ENCODE results near the gene RBM33.
A peak's percentile ranks its signal among the peaks of the same experiment; 100 is the strongest.
"Not testable (repeated sequence)": the region's sequence is repeated elsewhere in the genome, so short reads cannot be mapped to it uniquely, and the experiment has no call there.

Gene RBM33, protein sequence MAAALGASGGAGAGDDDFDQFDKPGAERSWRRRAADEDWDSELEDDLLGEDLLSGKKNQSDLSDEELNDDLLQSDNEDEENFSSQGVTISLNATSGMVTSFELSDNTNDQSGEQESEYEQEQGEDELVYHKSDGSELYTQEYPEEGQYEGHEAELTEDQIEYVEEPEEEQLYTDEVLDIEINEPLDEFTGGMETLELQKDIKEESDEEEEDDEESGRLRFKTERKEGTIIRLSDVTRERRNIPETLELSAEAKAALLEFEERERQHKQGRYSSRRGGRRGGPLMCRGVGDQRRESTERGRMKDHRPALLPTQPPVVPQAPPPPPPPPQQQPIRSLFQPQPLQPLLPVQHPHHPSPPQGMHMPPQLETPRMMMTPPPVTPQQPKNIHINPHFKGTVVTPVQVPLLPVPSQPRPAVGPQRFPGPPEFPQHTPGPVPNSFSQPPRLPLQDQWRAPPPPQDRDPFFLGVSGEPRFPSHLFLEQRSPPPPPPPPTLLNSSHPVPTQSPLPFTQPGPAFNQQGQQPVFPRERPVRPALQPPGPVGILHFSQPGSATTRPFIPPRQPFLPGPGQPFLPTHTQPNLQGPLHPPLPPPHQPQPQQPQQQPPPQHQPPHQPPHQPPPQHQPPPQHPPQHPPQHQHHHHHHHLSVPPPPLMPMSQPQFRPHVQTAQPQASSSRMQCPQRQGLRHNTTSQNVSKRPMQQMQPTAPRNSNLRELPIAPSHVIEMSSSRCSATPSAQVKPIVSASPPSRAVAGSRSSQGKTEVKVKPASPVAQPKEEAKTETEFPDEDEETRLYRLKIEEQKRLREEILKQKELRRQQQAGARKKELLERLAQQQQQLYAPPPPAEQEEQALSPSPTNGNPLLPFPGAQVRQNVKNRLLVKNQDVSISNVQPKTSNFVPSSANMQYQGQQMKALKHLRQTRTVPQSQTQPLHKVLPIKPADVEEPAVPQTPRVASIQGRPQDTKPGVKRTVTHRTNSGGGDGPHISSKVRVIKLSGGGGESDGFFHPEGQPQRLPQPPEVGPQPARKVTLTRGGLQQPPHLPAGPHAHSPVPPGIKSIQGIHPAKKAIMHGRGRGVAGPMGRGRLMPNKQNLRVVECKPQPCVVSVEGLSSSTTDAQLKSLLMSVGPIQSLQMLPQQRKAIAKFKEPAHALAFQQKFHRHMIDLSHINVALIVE

DNA sequence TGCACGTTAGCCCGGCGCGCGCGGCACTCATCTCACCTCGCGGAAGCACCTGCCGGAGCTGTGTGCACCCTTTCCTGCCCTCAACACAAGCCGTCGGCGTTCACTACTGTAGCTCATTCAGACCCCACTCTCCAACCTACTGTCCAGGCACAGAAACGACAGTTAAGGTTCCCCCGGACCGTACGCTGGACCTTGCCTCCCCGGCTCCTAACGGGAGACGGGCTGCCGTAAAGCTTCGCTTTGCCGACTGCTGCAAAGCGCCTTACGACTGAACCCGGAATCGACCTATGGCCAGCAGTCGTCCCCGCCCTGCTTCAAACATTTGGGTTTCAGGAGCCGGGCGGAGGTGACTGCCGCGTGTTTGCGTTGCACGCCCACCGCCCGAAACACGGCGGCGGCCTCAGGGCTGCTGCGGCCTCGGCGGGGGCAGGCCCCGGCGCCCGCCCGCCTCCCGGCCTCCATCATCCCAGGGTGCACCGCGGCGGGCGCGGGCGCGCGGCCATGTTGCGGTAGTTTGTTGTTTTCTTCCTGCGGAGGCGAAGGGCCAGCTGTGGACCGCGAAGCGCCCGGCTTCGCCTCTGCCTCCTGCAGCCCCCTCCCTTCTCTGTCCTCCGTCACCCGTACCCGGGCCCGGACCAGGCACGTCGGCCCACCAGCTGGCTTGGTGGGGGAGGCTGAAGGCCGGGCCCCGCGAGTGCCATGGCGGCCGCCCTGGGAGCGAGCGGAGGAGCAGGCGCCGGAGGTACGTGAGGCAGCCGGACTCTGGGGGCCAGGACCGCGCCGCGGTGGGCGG lies at the start of gene RBM33:
TSS of gene RBM33 (plus strand) at position 484 of the 793 bp plus-strand sequence. CDS start at position 700, 216 bp downstream.
- FAIRE-seq, result no peak

DNA sequence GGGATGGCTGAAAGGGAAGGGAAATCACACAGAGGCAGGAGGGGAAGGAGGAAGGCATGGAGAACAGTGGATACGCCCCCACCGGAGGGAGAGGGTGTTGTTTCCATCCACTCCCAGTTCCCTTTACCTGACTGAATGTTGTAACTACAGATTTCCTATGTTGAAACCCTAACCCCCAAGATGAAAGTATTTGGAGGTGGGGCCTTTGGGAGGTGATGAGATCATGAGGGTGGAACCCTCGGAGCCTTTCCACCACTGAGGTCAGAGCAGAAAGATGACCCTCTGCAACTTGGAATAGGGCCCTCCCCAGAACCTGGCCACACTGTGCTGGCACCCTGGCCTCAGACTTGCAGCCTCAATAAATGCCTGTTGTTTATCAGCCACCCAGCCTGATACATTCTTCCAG lies 49.5 kb upstream of the RBM33 start:
- FAIRE-seq, result no peak

DNA sequence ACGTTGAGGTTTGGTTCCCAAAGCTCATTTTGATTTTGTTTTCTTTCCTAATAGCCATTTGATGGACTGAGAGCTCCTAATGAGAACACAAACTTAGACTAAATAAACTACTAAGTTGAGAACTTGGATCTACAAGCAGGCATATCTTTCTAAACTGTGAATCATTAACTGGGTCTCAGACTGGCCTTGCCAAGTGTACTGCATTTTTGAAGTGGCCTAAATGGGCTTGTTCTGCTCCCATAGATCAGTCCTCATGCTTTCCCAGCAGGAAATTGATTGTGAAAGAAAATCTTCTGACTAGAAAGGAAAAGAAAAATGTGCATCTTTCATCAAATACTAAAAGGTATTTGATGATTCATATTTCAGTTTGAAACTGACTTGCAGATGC lies 46.7 kb upstream of the RBM33 start:
- FAIRE-seq, result no peak

DNA sequence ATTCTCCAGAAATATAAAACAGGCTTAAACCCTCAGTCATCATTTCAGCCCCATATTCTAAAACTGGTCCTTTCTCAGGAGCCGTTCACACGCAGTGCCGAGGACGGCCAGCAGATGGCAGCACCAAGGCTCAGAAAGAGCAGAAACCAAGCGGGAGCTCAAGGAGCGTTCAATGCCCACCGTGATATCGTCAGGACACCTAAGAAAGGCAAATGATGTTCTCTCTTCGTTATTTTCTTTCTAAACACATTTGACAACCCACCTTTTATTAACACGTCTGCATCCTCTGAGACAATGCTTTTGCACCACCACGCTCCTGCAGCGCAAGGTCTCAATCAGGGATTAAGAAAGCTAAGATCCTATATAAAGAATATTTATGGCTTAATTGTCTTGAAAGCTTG lies 45.7 kb upstream of the RBM33 start:
- FAIRE-seq, result no peak

DNA sequence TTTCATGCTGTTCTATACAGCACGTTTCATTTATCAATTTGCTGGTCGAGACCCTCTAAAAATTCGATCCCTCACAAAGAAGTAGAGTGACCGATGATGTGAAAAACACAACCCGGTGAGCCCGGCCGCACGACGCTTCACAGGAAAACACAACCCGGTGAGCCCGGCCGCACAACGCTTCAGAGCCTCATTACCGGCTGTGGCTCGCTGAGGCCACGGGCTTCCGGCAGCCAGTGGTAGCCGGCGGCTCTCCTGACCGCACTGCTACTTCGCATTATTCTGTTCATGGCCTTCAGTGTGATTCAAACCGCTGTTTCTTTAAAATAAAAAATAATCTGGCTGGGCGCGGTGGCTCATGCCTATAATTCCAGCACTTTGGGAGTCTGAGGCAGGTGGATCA lies 42.3 kb upstream of the RBM33 start:
- no peak for FAIRE-seq

DNA sequence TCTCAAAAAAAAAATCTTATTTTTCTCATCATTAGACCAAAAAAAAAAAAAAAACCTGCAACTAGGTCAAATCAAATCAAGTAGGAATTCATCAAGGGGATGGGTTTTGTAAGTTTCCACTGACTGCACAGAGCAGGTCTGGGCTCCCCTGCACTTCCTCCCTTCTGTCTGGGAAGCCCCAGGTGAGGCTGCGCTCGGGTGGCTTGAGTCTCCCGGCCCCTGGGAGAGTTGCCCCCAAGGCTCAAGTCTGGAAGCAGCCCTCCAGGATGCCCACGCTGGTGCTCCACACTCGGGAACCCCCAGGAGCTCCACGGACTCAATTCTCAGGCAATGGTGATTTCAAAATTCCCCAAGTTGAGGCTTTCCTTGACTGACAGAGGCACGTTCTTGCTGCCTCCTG lies 41.7 kb upstream of the RBM33 start:
- FAIRE-seq, result no peak

DNA sequence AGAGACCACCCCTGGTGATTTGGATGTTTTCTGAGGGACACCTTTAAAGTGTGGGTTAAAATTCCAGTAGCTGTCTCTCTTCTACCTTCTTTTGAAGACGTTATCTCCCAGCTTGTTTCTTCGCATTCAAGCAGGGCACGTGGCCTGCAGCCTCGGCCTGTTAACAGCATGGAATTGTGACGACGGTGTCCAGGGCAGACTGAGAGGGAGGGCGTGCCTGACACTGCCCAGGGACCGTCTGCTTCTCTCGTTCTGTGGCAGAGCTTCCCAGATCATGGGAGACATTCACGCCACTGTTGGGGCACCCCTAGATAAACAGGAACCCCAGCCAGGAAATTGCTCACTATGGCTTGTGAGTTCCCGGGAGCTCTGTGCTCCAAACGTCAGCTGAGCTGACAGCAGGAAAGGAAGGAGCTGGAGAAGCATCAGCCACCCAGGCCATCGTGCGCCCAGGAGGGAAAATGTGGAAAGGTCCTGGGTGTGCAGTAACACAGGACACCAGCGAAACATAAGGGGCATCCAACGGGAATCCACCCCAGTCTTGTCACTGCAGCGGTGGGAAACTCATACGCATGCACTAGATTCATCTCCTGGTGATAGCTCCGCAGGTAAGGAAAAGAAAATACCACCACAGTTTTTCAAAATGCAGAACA lies 41.1 kb upstream of the RBM33 start:
- FAIRE-seq, result no peak

DNA sequence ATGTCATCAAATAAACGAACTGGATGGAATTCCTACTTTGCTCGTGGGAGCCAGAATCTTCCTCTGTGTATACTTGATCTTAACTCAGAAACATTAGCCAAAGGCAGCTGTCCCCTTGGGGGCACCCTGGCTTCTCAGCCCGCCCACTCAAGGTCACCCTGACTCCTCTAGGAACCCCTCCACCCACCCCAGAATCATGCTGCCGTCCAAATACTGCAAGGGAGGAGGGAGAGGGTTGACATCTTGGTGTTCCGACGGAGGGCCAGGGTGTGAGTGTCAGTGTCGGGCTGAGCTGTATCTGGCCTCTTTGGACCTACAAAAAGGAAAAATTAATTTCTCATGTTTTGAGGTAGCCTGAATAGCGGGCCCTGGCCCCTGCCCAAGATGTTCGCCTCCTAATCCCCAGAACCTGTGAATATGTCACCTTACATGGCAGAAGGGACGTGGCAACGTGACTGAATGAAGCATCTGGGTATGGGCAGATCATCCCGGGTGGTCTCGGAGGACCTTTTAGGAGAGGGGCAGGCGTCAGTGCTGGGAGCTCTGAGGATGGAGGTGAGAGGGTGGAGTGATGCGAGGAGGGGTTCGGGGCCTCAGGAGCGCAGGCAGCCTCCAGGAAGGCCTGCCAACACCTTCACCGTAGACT lies 40.5 kb upstream of the RBM33 start:
- FAIRE-seq, result no peak

DNA sequence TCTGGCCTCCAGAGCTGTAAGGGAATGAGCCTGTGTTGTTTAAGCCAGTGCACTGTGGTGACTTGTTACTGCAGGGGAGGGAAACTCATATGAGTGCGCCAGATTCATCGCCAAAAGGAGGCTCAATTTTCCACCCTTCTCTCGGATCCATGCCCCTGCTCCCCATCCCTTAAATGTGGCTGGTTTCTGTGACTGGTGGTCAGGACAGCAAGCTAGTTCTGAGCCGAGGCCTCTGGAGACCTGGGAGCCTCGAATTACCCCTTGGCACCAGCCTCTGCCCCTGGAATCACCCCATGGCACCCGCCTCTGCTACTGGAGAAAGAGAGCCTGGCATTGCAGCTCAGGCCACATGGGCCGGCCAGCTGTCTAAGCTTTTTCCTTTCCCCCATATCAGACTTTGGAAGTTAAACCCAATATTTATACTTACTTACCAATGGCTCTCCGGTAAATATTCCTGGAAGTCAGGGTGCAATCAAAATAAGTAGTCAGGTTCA lies 39.9 kb upstream of the RBM33 start:
- FAIRE-seq, result no peak

DNA sequence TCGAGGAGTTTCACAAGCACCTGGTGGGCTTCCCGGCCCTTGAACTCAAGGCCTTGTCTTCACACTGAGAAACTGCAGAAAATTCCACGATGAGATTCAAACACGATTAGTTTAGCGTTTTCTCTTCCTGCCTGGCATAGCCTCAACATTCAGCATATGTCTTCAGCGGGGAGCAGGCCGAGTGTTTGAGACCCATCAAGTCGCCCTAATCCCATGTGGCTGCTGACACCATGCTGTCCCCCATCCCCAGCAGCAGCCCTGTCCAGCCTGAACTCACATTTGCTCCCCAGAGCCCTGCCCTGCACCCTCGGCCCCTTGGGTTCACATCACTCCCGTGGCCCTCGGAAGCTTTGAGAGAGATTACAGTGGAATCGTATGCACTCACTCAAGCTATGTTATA lies 35.3 kb upstream of the RBM33 start:
- FAIRE-seq, result no peak

DNA sequence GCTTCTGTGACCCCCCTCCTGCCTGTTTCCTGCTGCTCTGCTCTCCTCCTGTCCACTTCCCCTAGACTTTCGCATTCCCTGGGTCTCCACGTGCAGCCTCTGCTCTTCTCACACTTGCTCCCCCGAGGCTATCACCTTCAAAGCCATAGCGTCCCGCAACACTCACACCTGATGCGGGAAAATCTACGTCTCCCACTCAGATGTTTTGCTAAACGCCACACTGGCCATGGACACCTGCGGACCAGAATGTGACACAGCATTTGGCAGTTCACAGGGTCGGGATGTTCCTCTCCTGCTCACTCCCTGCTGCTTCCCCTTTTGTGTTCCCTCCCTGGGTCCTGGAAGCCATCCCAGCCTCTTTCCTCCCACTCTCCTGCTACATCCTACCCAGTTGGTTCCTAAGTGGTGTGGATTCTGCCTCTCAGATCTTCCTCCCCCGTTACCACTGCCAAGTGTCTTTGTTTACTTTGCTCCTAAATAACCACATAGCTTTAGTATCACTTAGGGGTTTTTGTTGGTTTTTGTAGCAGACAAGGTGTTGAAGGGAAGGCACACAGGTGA lies 33.7 kb upstream of the RBM33 start:
- FAIRE-seq, result no peak

DNA sequence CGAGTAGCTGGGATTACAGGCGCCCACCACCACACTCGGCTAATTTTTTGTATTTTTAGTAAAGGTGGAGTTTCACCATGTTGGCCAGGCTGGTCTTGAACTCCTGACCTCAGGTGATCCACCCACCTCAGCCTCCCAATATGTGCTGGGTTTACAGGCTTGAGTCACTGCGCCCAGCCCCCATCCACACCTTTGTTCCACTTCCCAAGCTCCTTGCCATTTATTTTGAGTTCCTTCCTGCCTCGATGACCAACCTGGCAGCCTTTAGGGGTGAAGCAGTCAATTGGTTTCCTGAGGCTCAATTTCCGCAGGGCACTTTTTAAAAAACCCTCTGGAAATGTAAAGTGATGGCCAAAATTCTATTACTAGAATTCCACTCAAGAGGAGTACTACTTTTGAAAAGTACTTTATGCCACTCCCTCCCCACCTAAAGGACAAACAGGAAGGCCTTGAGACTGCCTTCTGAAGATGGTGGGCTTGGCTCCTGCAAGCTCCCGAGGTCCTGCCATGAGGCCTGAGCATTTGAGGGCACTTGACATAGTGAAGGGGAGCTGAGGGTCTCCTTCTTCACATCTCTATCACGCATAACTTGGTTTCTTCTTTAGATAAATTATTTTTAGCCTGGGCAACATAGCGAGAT lies 32.5 kb upstream of the RBM33 start:
- no peak for FAIRE-seq

DNA sequence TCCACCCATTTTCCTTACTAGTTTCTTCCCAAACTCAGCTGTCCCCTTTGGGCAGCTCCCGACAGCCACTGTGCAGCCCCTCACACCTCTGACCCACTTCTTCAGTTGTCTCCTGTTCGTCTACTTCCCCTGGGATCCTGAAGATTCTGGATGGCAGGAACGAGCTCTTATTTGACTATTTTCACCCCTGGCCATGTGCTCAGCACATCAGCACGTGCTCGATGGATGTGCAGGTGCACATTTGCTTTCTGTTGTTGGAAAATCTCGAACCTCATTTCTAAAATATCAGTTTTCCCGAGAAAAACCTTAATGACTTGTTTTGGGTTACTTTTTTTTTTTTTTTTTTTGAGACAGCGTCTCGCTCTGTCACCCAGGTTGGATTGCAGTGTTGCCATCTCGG lies 31.8 kb upstream of the RBM33 start:
- FAIRE-seq, result no peak

DNA sequence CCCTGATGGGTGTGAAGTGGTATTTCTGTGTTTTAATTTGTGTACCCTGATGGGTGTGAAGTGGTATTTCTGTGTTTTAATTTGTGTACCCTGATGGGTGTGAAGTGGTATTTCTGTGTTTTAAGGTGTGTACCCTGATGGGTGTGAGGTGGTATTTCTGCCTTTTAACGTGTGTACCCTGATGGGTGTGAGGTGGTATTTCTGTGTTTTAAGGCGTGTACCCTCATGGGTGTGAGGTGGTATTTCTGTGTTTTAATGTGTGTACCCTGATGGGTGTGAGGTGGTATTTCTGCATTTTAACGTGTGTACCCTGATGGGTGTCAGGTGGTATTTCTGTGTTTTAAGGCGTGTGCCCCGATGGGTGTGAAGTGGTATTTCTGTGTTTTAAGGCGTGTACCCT lies 29.4 kb upstream of the RBM33 start:
- not testable (repeated sequence) for FAIRE-seq

DNA sequence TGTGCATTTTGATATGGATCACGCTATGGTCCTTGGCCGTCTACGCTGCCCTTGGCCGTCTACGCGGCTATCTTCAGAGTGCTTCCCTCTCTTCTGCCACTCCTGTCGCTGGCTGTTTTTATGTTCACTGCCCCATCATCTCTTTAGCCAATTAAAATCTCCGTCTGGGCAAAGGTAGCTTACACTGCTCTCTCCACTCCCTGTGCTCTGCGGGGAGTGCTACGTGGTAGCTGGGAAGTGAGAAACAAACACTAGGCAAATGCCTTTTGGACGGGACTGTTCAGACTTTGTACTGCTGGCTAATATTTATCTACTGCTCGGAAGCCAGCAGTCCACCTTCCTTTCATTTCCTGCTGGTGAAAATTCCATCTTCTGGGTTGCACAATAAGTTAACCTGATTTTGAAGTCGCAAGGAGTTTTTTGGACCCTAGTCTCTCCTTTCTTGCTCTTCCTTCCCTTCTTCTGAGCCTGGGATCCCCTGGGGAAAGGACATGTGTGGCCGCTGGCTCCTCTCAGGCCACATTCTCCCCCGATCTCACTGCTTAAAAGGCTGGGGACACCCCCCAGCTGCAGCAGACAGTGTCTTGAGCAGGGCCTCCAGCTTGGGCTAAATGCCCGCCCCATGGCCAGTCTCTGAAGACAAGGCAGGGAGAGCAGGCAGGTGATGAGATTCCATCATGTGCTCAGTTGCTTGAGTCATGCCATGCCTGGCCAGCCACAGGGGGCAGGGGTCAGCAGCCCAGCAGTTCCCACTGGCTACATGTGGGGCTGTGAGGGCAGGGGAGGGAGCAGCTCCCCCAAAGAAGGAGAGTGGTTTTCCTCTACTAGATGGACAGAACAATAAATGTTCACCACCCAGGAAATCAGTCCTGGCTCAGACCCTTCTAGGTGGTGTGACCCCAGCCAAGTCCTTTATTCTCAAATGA lies 25.5 kb upstream of the RBM33 start:
- FAIRE-seq, result peak; percentile 79

DNA sequence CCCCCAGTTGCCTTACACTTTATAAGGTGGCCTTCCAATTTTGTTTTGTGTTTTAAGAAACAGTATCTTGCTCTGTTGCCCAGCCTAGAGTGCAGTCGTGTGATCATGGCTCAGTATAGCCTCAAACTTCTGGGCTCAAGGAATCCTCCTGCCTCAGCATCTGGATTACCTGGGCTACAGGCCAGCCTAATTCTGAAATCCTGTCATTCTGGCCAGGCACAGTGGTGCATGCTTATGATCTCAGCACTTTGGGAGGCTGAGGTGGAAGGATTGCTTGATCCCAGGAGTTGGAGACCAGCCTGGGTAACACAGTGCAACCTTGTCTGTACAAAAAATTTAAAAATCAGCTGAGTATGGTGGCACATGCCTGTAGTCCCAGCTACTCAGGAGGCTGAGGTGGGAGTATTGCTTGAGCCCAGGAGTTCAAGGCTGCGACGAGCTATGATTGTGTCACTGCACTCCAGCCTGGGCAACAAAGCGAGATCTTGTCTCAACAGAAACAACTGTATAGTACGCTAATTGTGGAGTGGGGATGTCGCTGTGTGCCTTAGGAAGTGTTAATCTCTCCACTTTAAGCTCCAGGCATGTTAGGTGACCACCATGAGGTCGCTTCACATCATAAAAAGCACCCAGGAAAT lies 24.7 kb upstream of the RBM33 start:
- FAIRE-seq, result no peak

DNA sequence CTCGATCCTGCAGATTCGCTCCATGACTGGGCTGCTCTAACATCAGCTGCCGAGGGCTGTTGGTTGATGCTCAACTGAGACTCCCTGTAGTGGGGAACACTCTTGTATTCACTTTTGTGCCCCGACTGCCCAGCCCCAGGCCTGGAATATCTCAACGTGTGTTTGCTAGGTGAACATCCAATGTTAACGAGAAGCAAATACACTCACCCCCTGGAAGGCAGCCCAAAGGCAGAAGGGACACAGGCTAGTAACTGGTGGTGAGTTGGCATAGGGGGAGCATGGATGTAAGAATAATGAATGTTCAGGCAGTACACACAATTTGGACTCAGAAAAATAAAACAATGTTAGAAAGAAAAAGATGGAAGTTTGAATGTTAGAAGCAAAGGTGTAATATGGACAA lies 24.0 kb upstream of the RBM33 start:
- FAIRE-seq, result no peak

DNA sequence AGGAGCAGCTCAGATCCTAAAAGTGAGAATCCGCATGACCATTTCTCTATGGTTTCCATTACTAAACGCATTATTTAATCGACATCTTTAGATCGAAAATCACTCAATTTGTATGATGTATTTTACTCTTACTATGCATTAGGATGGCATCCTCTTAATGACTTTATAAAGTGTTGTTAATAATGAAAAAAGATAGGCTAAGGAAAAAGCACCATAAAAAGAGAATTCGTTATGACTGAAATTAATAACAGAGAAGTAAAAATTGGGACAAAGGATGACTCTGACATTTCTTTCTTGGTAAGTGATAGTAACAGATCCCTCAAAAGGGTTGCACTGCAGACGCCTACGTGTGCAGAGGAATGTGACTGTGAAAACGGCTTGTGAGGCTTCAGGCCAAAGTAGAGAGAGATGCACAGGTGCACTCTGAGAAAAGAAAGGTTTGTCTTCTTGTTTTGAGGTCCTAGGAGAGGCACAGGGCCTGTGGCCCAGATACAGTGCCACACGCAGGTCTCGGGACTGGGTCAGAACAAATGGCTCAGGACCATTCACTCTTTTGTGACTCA lies 23.0 kb upstream of the RBM33 start:
- FAIRE-seq, result no peak

DNA sequence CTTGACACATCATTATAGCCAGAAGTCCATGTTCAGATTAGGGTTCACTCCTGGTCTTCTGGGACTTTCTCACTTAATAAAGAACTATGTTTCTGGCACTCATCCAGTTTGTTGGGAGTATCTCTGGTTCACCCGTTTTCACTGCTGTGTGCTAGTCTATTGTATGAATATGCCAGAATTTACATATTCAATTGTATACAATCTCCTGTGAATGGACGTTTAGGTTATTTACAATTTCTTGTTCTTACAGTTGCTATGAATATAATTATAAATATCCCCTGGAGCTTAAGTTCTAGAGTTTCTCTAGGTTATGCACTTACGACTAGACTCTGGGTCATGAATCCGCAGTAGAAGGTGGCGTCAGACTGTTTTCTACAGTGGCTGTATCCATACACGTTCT lies 20.0 kb upstream of the RBM33 start:
- no peak for FAIRE-seq

All from islet of Langerhans (tissue), 1 donor.